ENCODE data around the gene POLR1E. TPM values are rescaled to one million over a fixed set of nuclear protein-coding genes. Genes with fewer than 3 reads are reported as not detected.

The POLR1E gene
- total RNA-seq, 1 experiment from 2014 or later, result 45.8 TPM

DNA sequence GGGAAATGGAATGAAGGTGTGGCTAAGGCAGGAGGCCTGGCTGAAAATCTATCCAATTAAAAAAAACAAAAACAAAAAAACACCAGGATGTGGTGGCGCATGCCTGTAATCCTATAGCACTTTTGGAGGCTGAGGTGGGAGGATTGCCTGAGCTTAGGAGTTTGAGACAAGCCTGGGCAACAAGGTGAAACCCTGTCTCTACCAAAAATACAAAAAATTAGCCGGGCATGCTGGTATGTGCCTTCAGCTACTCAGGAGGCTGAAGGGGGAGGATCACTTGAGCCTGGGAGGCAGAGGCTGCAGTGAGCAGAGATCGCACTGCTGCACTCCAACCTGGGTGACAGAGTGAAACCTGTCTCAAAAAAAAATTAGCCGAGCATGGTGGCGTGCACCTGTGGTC, 42.2 kb upstream of the POLR1E start:
- Histone ChIP-seq H3K18ac (ENCODE audit: insufficient read length, low read depth, low read length) (no peak overlapping the region), H2BK120ac (ENCODE audit: low read depth, low read length, poor library complexity, severe bottlenecking) (no peak overlapping the region), H3K14ac (ENCODE audit: insufficient read depth, low read length) (no peak overlapping the region), H3K23me2 (ENCODE audit: insufficient read length, low read depth, low read length, poor library complexity, severe bottlenecking) (no peaks in the 10 kb centered on the region), H3K27ac (ENCODE audit: insufficient read length, low read depth, low read length) (no peak overlapping the region), H2BK20ac (ENCODE audit: low read depth, low read length, poor library complexity, severe bottlenecking) (no peak overlapping the region), H3K4me2 (ENCODE audit: insufficient read depth, insufficient read length, low read length) (no peak overlapping the region), H4K91ac (ENCODE audit: insufficient read length, low read depth, low read length) (no peak overlapping the region), H2AFZ (ENCODE audit: low read length) (no peak overlapping the region), H3K4me1 (ENCODE audit: insufficient read depth, low read length) (no peaks in the 10 kb centered on the region), H3K4ac (ENCODE audit: low read depth, low read length) (no peak overlapping the region), H3K9ac (ENCODE audit: extremely low read depth, insufficient read length, low read length) (no peak overlapping the region), H4K5ac (ENCODE audit: insufficient read length, low read depth, low read length) (no peak overlapping the region), H2BK5ac (ENCODE audit: insufficient read length, low read length) (no peak overlapping the region), H3K79me1 (ENCODE audit: insufficient read depth, low read depth, low read length, poor library complexity, severe bottlenecking) (peaks cover 19% of the 10 kb centered on the region), H3K56ac (ENCODE audit: insufficient read length, low read depth, low read length) (no peak overlapping the region), H3T11ph (ENCODE audit: low read length) (no peak overlapping the region), H3K79me2 (ENCODE audit: insufficient read depth, low read length) (peaks cover 2% of the 10 kb centered on the region), H3K9me3 (ENCODE audit: control insufficient read depth, low read depth, low read length) (no peaks in the 10 kb centered on the region), H4K20me1 (ENCODE audit: control insufficient read depth, insufficient read depth, insufficient read length) (no peaks in the 10 kb centered on the region), H4K8ac (replicated peaks; ENCODE audit: insufficient read length, low read depth, low read length) (no peak overlapping the region), H3K23ac (ENCODE audit: insufficient read length, low read depth, low read length) (no peak overlapping the region), H2AK5ac (ENCODE audit: insufficient read length, low read length) (no peak overlapping the region), H2BK12ac (ENCODE audit: insufficient read length, low read depth, low read length) (no peak overlapping the region), H3K27me3 (ENCODE audit: insufficient read depth, low read length) (no peaks in the 10 kb centered on the region), H2BK15ac (ENCODE audit: low read depth, low read length) (no peak overlapping the region)
- Mint-ChIP-seq H3K4me3 (no peak overlapping the region), H3K36me3 (ENCODE audit: insufficient read depth in 1 of 3, low read depth in 3 of 3) (peaks cover 23 to 50% (median 45%) of the 10 kb centered on the region in 3 experiments; a peak in 6 of 7 replicates), H3K27ac (peak overlapping the region in 1 of 3 experiments; percentile 57; a peak in 1 of 7 replicates), H3K4me1 (peaks cover 2 to 10% of the 10 kb centered on the region in 2 experiments; a peak in 1 of 4 replicates), H3K27me3 (ENCODE audit: low read depth) (no peaks in the 10 kb centered on the region; the same call in 1 of the 2 replicates), H3K9me3 (no peaks in the 10 kb centered on the region)
- DNase-seq, result no peak
- no CpG with 5 or more reads among the region's 5 CpGs for WGBS (ENCODE audit: extremely low coverage, insufficient read length, low lambda C conversion rate)
- TF ChIP-seq, protein P1, sequence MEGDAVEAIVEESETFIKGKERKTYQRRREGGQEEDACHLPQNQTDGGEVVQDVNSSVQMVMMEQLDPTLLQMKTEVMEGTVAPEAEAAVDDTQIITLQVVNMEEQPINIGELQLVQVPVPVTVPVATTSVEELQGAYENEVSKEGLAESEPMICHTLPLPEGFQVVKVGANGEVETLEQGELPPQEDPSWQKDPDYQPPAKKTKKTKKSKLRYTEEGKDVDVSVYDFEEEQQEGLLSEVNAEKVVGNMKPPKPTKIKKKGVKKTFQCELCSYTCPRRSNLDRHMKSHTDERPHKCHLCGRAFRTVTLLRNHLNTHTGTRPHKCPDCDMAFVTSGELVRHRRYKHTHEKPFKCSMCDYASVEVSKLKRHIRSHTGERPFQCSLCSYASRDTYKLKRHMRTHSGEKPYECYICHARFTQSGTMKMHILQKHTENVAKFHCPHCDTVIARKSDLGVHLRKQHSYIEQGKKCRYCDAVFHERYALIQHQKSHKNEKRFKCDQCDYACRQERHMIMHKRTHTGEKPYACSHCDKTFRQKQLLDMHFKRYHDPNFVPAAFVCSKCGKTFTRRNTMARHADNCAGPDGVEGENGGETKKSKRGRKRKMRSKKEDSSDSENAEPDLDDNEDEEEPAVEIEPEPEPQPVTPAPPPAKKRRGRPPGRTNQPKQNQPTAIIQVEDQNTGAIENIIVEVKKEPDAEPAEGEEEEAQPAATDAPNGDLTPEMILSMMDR (conservative IDR thresholded peaks at IDR 0.05), result no peak
